Ishikawa (cell line): ENCODE data around the gene CRMP1.

ENCODE experiments used
- CREB1 ChIP-seq: IDR thresholded peaks from 2 replicates; pipeline ENCODE4 v1.6.1; 2012; ENCODE audit warnings: low read depth
- EGR1 ChIP-seq: IDR thresholded peaks from 2 replicates; pipeline ENCODE4 v1.6.1; 2012
- EP300 ChIP-seq: IDR thresholded peaks from 2 replicates; pipeline ENCODE4 v1.6.1; 2012; ENCODE audit warnings: borderline replicate concordance
- FOXM1 ChIP-seq: IDR thresholded peaks from 2 replicates; pipeline ENCODE4 v1.6.1; 2012; ENCODE audit warnings: low read depth, borderline replicate concordance
- TCF12 ChIP-seq: IDR thresholded peaks from 2 replicates; pipeline ENCODE4 v1.6.1; 2012; ENCODE audit warnings: low read depth
- YY1 ChIP-seq: IDR thresholded peaks from 2 replicates; pipeline ENCODE4 v1.6.1; 2012; ENCODE audit warnings: low read depth
- TF ChIP-seq, protein P1 (sequence below): IDR thresholded peaks from 2 replicates; pipeline ENCODE4 v1.6.1; 2012

DNA sequence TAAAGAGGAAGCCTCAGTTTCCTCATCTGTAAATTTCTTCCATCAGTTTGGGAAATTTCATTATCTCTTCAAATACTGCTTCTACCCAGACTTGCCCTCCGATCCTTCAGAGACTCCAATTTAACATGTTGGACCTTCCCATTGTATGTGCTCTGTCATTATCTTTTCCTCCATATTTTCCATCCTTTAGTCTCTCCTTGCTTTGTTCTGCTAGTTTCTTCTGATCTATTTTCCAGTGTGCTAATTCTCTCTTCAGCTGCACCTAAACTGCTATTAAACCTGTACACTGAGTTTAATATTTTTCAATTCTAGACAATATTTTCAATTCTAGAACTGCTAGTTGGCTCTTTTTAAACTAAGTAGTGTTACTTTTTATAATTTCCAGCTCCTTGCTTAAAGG is 116.4 kb downstream of the CRMP1 start:
- TF ChIP-seq EP300 (no peak), FOXM1 (no peak), YY1 (no peak), EGR1 (no peak), TCF12 (no peak), CREB1 (no peak)
- TF ChIP-seq, protein P1, sequence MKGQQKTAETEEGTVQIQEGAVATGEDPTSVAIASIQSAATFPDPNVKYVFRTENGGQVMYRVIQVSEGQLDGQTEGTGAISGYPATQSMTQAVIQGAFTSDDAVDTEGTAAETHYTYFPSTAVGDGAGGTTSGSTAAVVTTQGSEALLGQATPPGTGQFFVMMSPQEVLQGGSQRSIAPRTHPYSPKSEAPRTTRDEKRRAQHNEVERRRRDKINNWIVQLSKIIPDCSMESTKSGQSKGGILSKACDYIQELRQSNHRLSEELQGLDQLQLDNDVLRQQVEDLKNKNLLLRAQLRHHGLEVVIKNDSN, result no peak
